COLO668 (cell line): Measurements from ENCODE around the gene STPG1.

Experiments used
- DNase-seq: peaks from one replicate; lab custom pipeline; 2025; ENCODE audit not compliant: unreplicated experiment; lab: John Stamatoyannopoulos, UW

STPG1 gene

GRCh38 chr1:24344090-24344742 lies 69.4 kb downstream of the STPG1 start:
- DNase-seq = no peak

DNA sequence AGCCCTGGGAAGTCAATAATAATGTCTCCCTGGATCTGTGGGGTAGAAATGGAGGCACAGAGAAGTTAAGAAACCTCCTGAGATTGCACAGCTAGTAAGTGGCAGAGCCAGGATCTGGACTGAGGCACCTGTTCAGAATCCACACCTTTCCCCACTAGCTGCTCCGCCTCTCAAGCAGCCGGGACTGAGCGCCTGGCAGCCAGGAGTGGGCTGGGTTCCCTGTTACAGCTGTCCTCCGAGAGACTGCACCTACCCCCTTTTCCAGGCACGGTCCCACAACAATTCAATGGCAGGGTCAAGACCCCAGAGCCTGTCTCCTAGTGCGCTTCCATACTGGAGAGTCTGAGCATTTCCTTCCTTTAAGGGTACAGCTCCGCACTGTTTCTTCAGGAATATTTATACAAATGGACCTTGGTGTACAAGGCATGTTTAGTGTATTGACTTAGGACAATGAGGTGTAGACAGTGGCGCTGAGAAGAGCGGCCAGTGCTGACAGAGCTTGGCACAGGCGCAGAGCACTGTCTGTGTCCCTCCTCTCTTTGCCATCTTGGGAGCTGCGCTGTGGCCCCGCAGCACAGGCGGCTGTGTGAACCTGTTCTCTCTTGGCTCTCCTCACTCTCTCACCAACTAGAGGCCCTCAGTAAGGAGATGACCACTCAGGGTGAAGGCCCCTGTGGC lies 70.0 kb downstream of the STPG1 start:
- no peak for DNase-seq

DNA sequence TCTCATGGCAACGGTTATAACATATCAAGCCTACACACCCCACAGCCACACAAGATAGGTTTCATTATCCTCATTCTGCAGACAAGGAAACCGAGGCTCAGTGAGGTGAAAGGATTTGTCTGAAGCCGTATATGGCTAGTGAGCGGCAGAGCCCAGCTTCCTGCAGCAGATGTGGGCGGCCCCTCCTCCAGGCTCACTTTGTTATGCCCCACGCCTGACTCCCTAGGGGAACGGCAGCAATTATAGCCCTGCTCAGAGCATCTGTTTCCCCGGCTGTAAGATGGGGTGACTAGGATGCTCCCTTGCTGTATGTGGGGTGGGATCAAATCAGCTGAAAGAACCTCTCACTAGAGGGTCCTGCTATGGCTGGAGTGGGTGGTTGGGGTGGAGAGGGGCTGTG lies 72.3 kb downstream of the STPG1 start:
- DNase-seq = peak; percentile 18

DNA sequence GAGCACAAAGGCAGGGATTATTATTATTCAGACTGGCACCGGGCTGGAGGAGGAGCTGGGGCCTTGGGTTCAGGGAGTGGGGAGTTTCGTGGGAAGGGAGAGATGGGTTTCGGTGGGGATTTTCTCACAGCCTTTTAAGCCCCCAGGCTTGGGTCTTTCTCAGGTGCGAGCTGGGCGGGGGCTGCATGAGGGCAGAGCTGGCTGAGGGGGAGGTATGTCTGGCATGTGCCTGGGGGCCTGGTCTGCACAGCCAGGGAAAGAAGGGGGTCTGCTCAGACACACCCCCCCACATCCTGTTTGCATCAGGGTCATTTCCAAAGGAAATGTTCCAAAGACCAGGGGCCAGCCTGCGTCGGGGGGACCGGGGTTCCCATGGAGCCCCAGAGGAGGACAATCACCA lies 72.8 kb downstream of the STPG1 start:
- DNase-seq = no peak

- no peak for DNase-seq
These were observed 73.6 kb downstream of the STPG1 start for GRCh38 chr1:24339996-24340395.

DNA sequence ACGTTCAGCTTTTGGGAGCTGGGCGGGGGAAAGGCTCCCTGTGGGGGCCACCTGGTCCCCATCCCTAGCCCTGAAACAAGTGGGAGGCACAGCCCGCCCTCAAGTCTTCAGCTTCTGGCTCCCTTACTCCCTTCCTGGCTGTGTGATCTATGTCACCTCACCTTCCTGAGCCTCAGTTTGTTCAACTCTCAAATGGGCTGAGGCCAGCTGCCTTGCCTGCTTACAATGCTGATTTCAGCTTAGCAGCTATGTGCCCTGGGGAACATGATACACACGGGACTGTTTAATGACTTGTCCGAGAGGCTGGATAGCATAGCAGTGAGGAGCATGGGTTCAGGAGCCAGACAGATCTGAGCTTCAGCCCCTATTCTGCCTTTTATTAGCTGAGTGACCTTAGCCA lies 75.1 kb downstream of the STPG1 start:
- no peak for DNase-seq

DNA sequence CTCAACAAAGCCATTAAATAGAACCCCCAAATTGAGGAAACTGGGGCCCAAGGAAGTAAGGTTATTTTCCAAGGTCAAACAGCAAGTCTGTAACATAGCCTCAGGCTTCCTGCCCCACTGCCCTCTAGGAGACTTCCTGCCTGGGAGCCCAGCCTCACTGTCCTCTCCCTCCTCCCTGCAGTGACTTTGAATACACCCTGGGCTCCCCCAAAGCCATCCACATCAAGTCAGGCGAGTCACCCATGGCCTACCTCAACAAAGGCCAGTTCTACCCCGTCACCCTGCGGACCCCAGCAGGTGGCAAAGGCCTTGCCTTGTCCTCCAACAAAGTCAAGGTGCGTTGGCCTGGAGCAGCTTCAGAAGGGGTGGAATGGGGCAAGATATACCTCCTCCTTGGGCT lies 76.1 kb downstream of the STPG1 start:
- no peak for DNase-seq

GRCh38 chr1:24336075-24336474 lies 77.5 kb downstream of the STPG1 start:
- no peak for DNase-seq

GRCh38 chr1:24331961-24332673 lies 81.5 kb downstream of the STPG1 start:
- DNase-seq = no peak

GRCh38 chr1:24329797-24330543 lies 83.6 kb downstream of the STPG1 start:
- no peak for DNase-seq

DNA sequence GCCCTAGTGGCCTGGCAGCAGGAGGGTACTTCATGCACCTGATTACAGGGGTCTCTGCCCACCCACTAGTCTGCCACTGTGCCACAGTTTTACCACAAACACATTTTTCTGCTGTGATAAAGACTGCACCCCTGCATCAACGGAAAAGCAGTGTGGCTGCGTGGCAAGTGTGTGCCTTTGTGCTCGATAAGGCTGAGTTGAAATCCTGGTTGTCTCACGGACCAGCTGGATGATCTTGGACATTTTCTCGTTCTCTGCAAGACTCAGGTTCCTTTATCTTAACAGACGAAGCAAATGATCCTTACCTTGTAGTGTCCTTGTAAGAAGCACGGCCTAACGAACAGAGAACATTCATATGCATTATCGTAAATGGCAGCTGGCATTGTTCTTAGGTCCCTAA lies 84.3 kb downstream of the STPG1 start:
- no peak for DNase-seq

DNA sequence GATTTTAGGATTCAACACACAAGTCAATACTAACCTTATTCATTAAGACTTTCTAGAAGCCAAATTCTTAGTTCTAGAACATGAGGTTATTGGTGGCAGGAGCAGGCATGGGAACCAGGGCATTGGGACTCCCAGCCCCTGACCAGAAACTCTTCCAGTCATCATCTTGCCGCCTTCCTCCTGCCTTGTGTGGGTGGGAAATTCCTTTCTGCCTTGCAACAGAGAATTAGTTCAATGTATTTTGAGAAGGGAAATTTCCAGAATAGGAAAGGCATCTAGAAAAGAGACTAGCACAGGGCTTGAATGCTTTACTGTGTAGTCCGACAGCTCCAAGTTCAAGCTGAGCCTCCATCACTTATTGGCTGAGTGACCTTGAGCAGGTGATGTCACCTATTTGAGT lies 85.7 kb downstream of the STPG1 start:
- no peak for DNase-seq

DNA sequence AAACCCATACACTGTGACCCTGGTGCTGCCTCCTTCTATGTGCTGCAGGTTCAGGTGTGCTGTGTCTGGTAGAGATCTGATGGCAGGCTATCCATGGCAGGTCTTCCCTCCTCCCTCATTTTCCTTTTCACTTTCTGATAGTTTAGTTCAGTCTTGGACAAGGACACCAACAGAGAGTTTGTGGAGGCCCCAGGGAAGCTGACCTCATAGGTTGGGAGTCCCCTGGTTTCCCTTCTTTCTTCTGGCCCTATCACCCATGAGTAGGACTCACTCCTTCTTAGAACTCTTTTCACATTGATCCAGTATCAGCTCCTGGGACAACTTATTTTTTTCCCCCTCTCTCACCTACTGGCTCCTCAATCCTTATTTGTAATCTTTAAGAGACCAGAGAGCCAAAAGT lies 86.1 kb downstream of the STPG1 start:
- DNase-seq = no peak

- DNase-seq = no peak
These were observed 87.8 kb downstream of the STPG1 start for GRCh38 chr1:24325587-24326449.

GRCh38 chr1:24324903-24325302 lies 88.7 kb downstream of the STPG1 start:
- no peak for DNase-seq

GRCh38 chr1:24323281-24323680 lies 90.3 kb downstream of the STPG1 start:
- DNase-seq = no peak

DNA sequence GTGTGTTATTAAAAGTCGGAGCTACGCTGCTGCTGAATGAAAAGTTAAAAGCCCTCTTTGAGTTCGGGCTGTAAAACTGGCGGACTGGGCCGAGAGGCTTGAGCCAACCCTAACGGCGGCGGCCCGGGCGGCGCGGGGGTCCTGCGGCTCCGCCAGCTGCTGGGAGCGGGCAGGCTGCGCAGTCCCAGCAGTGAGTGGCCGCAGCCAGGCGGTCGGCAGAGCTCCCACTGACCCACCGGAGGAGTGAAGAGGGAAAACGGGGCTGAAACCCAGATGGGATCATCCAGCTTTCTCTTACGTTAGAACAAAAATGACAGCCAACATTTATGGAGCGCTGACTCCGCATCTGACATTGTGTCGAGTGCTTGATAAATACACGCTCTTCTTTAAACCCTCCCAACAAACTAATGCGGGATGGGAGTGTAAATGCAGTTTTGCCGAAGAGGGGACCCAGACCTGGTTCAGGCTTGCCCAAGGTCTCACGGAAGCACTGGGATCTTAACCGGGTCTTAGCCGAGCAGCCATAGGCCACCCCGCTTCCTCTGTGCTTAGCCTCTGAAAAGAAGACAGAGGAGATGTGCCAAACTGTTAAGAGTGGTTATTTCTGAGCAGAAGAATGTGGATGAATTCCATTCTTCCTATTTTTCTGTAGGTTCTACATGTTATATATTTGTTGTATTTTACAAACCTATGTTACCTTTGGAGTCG lies 91.0 kb downstream of the STPG1 start:
- DNase-seq = no peak

- DNase-seq = peak; percentile 89
These were observed 91.7 kb downstream of the STPG1 start for GRCh38 chr1:24321697-24322469.

- no peak for DNase-seq
These were observed 92.5 kb downstream of the STPG1 start for GRCh38 chr1:24321126-24321525.
